HuH-7.5 (cell line): ENCODE results near the gene BMPER.

Experiments used
- DNase-seq: peaks from one replicate; pipeline ENCODE4 v3.0.0; 2011; ENCODE audit warnings: low spot score

Gene BMPER

DNA sequence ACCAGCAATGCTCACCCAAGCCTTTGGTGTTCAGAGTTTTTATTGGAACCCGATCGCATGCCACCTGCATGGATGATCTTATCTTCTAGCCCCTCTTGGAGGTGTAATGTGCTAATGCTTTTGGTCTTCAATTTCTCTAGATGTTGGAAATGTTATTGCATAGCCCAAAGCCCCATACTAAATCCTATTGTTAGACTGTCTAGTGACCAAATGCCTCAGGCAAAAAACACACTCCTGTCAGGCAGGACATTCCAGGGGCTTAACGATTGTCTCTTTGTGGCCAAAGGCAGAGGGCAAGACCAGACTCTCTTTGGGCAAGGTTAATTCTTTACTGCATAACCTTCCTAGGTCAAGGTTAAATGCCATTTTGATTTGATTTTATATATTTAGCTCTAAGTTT is 187.9 kb downstream of the BMPER start:
- DNase-seq = no peak

- DNase-seq = no peak
Measured at GRCh38 chr7:34096198-34096651, 190.9 kb downstream of the BMPER start.

GRCh38 chr7:34096777-34097176 is 191.4 kb downstream of the BMPER start:
- DNase-seq = no peak

GRCh38 chr7:34100661-34101060 is 195.3 kb downstream of the BMPER start:
- DNase-seq = no peak

DNA sequence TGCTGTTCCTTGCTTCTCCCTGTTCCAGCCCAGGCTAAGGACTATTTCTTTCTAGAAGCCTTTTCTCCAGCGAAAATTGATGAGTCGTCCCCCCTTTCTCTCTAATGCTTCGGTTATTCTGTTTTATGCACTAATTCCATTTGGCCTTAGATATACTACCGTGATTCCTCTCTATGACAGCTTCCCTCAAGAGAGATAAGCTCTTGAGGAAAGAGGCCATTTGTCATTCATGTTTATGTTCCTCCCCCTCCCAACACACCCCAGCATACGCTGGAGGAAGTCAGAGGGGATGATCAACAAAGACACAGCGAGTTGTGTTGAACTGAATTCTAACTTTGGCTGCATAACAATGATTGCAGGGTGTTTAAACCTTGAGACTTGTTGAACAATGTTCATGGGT is 198.8 kb downstream of the BMPER start:
- DNase-seq = no peak

DNA sequence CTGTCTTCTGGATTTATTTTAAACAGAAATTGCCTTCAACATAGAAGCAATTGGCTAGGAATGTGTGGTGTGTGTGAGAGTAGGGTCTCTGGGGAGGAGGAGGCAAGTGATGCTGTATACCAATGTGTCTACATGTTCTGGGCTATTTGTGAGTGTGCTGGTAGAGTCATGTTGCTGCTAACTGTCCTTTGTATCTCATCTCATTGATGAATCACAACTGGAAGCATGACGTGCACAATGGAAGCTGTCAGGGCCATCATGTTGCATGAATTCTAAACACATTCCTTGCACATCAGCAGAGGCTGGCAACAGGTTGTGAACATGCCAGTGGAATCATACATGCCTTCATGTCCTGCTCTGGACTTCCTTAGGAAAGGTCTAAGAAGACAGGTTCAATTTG is 199.7 kb downstream of the BMPER start:
- DNase-seq = no peak

DNA sequence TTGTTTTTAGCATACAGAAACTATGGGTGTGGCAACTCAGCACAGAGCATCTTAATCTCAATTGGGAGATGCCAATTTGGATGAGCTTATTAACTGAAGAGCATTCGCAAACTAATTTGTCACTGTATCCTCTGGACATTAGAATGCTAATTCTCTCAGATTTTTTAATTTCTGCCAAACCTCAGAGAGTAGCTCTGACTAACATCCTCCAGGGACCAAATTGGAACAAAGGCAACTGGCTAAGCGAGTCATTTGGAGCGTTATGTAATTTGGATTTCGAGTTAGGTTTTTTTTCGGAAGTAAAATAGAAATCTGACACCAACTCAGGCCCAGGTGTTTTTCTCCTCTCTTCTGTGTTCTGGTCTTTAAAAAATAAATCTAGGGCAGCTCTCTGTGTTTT is 201.9 kb downstream of the BMPER start:
- no peak for DNase-seq

DNA sequence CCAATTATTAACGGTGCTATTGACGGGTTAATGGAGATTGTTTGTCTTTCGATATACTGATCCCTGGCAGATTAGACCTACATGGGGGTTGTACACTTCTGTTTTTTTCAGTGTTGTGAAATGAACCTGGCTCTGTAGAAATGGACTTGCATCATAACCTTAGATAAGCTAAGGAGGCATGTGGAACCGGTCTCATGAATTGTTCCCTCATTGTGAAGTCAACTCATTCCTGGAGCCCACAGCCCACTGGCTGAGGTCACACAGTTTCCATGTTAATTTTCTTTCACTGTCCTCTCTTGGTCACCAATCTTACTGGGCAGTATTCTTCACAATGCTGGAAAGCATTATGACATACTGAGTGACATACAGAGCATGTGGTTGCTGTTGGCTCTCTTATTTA is 202.8 kb downstream of the BMPER start:
- peak; percentile 20 for DNase-seq

- DNase-seq = no peak
Measured at GRCh38 chr7:34109936-34110780, 204.8 kb downstream of the BMPER start.

DNA sequence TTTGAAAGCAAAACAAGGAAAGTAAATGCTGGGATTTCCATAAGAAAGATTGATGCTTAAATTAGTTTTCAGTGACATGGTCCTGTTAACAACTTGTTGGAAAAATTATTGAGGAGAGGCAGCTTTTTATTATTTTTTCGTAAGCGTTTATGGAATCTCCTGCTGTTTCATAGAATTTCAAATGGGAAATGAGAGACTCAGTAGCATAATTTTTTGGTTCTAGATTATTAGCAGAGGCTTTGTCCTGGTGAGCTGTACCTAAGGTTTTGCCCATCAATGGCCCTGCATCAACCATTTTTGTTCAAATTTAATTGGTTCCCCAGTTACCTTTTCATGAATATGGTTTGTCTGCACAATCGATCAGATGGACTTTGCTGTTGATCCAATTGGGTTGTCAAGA is 205.7 kb downstream of the BMPER start:
- no peak for DNase-seq

GRCh38 chr7:34115503-34115902 is 210.2 kb downstream of the BMPER start:
- DNase-seq = no peak

DNA sequence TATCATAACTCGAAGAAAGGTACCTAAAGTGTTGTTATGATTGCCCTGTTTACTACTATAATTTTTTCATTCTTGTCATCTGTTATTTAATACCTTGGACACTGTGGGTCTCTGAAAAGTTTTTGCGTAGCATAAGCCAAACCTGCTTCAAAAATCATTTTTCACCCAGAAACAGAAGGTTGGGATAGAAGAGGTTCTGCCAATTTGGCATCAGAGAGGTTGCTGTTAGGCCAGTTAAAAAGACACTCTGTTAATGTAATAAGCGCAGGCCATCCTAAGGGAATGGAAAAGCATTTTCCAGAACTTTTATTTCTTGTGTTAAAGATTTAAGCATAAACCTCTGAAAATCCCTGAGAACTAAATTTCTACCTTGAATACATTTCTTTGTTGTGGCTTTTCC is 212.2 kb downstream of the BMPER start:
- no peak for DNase-seq

DNA sequence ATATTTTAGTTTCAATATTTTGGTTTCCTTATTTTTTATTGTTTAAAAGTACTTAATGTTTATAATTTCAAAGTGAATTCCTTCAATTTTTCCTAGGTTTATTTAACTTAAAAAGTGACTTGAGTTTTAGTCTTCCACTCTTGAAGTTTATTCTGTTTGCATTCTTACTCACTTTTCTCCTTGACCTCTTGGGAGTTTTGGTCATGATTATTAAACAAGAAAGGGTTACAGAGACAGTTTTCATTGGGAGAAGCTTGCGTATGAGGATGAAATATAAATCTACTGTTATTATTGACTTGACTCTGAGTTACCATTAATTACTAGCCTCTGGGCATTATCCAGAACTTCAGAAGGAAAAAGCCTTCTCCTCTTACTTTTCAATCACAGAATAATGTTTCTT is 216.0 kb downstream of the BMPER start:
- no peak for DNase-seq

DNA sequence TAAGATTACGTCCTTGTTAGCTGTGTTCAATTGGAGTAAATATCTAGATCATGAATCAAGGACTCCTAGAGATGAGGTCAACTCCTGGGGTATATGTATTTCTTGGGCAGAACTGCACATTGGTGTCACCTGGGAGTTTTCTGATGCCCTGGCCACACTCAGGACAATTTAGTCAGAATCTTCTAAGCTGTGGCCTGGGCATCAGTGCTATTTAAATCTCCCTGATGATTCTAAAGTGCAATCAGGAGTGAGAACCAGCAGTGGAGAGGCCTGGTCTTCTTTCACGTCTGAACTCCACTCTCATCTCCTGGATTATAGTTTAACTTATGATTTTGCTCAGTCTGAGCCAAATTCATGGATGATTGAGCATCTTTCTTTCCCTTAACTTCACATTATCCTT is 218.0 kb downstream of the BMPER start:
- no peak for DNase-seq

DNA sequence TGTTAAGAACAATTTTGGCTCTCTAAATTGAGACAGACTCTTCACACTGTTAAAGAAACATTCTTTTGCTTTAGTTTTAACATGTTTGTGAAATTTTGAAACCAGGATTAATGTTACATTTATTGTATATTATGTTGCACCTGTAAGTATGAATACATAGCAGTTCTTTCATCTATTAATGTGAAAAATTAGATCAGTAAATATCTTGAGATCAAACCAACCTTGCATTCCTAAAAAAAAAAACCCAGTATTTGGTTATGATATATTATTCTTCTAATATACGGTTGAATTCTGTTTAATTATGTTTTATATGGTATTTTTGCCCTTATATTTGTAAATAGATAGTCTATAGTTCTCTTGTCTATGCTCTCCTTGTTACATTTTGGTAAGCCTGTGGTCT is 219.4 kb downstream of the BMPER start:
- no peak for DNase-seq

GRCh38 chr7:34128762-34129161 is 223.4 kb downstream of the BMPER start:
- no peak for DNase-seq

- DNase-seq = no peak
Measured at GRCh38 chr7:34130558-34131295, 225.4 kb downstream of the BMPER start.

DNA sequence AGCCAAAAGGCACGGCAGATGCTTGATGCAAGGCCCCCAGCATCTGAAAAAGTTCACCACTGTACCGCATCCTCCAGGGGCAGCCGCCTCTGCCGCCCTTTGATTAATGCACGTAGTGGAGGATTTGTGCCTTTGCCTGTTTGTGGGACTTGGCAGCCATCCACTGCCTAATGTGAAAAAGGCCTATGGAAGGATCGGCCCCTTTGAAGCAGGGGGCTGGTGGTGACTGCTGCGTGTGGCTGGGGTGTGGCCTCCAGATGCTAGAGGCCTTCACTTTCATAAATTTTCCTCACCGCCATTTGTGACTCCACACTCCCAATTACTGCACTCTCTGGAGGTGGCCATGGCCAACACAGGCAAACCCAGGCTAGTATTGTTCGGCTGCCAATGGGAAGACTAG is 226.0 kb downstream of the BMPER start:
- no peak for DNase-seq

- DNase-seq = no peak
Measured at GRCh38 chr7:34133356-34133982, 228.1 kb downstream of the BMPER start.

- peak; percentile 53 for DNase-seq
Measured at GRCh38 chr7:34133983-34134782, 228.8 kb downstream of the BMPER start.

DNA sequence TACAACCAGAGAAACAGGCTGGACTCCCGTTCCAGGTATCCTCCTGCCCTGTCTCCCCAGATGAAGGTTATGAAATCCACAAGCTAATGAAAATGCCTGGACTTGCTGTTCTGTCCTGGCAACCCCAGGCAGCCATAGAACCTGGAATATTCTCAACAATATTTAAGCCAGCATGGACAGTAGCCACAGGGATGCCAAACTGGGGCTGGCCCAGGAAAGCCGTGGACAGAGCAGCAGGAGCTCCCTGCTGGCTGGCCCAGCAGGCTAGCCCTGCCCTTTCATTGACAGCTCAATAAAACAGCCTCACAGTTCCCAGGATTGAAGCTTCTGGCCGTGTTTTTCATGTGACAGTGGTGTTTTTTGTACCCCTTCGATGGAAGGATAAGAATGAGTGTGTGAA is 230.6 kb downstream of the BMPER start:
- DNase-seq = no peak

GRCh38 chr7:34136698-34137097 is 231.4 kb downstream of the BMPER start:
- DNase-seq = no peak
